ENCODE results near the gene CTIF. TPM values are rescaled to one million over a fixed set of nuclear protein-coding genes. Genes with fewer than 3 reads are reported as not detected.

CTIF gene
- polyA plus RNA-seq, 1 of the 3 experiments (the other 2 are of a cell fraction): 47.2 TPM

GRCh38 chr18:48660346-48661228 lies 121.8 kb downstream of the CTIF start:
- DNase-seq: peak; percentile 65
- H3K36me3 ChIP-seq (replicated peaks in 1 of 2; ENCODE audit: control insufficient read depth in 1 of 2, insufficient read depth in 2 of 2, low read length in 1 of 2): peaks cover 4 to 5% of the 10 kb centered on the region in 2 experiments
- H3K4me1 ChIP-seq (ENCODE audit: control insufficient read depth in 1 of 2, insufficient read depth in 2 of 2, low read depth in 1 of 2, low read length in 1 of 2): peaks cover 34 to 41% of the 10 kb centered on the region in 2 experiments
- POLR2A ChIA-PET: no interaction called here
- peaks cover 80% of the 10 kb centered on the region for H3K79me2 ChIP-seq (ENCODE audit: insufficient read depth)
- H3K9me3 ChIP-seq: no peaks in the 10 kb centered on the region
- H3K4me3 ChIP-seq (ENCODE audit: low read depth in 2 of 2, low read length in 1 of 2): no peak overlapping the region
- 63% methylated on average over 7 of the region's 7 CpGs for WGBS (ENCODE audit: low lambda C conversion rate)
- no peaks in the 10 kb centered on the region for H3K9me2 ChIP-seq
- H3K27me3 ChIP-seq (ENCODE audit: insufficient read depth): no peaks in the 10 kb centered on the region
- CTCF ChIA-PET: interaction anchor here (0.7 to 12.2 kb wide), 6 partner anchors 23 to 702 kb away, joined by 3 to 174 read pairs (median 3); no protein-coding TSS in a partner anchor
- H2AFZ ChIP-seq (ENCODE audit: low read depth): no peak overlapping the region
- H3K27ac ChIP-seq (ENCODE audit: low read depth in 2 of 2, low read length in 1 of 2): peak overlapping the region; percentile 36 to 64; a peak in 3 of 4 replicates
- H3F3A ChIP-seq (replicated peaks; ENCODE audit: insufficient read depth): peaks cover 23% of the 10 kb centered on the region
- peaks cover 52% of the 10 kb centered on the region; the same call in 1 of the 2 replicates for H4K20me1 ChIP-seq (ENCODE audit: insufficient read depth)
- peak overlapping the region; percentile 64 for H3K4me2 ChIP-seq
- H3K9ac ChIP-seq: no peak overlapping the region
- TF ChIP-seq, protein P1, sequence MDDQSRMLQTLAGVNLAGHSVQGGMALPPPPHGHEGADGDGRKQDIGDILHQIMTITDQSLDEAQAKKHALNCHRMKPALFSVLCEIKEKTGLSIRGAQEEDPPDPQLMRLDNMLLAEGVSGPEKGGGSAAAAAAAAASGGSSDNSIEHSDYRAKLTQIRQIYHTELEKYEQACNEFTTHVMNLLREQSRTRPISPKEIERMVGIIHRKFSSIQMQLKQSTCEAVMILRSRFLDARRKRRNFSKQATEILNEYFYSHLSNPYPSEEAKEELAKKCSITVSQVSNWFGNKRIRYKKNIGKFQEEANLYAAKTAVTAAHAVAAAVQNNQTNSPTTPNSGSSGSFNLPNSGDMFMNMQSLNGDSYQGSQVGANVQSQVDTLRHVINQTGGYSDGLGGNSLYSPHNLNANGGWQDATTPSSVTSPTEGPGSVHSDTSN (IDR thresholded peaks at IDR 0.05): peak; percentile 95
- TF ChIP-seq SMC3 (IDR thresholded peaks at IDR 0.05; ENCODE audit: low read depth, low read length) (no peak), TEAD4 (IDR thresholded peaks at IDR 0.05; ENCODE audit: borderline replicate concordance, insufficient read depth) (peak; percentile 62; the same call in 1 of the 2 replicates), RXRA (IDR thresholded peaks at IDR 0.05; ENCODE audit: borderline replicate concordance, low read depth) (peak; percentile 95; the same call in 1 of the 2 replicates), MXI1 (IDR thresholded peaks at IDR 0.05; ENCODE audit: low read depth, low read length) (no peak), CHD2 (IDR thresholded peaks at IDR 0.05; ENCODE audit: low read length, partially characterized antibody) (no peak), RFX5 (IDR thresholded peaks at IDR 0.05; ENCODE audit: low read length) (no peak), FOXJ3 (CRISPR knock-in tag; IDR thresholded peaks at IDR 0.05) (no peak), NRF1 (IDR thresholded peaks at IDR 0.05; ENCODE audit: low read depth, low read length) (no peak), ELF1 (IDR thresholded peaks at IDR 0.05) (no peak), USF1 (IDR thresholded peaks at IDR 0.05; ENCODE audit: borderline replicate concordance, low read depth) (no peak), FOXM1 (IDR thresholded peaks at IDR 0.05; ENCODE audit: low read depth) (no peak), USF2 (IDR thresholded peaks at IDR 0.05; ENCODE audit: borderline replicate concordance, low read depth, low read length) (no peak), REST (IDR thresholded peaks at IDR 0.05; ENCODE audit: low read depth, low read length) (no peak), EP300 (IDR thresholded peaks at IDR 0.05; ENCODE audit: borderline replicate concordance in 1 of 2, low read depth in 1 of 2, low read length in 1 of 2) (peak; percentile 10 to 92; a peak in 3 of 4 replicates), MEF2A (IDR thresholded peaks at IDR 0.05; ENCODE audit: borderline replicate concordance, low read depth) (no peak), SIN3A (IDR thresholded peaks at IDR 0.05; ENCODE audit: borderline replicate concordance, low read depth, low read length) (0 out of 2 replicates have a peak, but pooled peaks have one; percentile 14), MAX (IDR thresholded peaks at IDR 0.05; ENCODE audit: low read depth) (0 out of 2 replicates have a peak, but pooled peaks have one; percentile 43), POLR2AphosphoS5 (IDR thresholded peaks at IDR 0.05; ENCODE audit: low read depth, low read length) (0 out of 2 replicates have a peak, but pooled peaks have one; percentile 32)
- TF ChIP-seq, protein P2, sequence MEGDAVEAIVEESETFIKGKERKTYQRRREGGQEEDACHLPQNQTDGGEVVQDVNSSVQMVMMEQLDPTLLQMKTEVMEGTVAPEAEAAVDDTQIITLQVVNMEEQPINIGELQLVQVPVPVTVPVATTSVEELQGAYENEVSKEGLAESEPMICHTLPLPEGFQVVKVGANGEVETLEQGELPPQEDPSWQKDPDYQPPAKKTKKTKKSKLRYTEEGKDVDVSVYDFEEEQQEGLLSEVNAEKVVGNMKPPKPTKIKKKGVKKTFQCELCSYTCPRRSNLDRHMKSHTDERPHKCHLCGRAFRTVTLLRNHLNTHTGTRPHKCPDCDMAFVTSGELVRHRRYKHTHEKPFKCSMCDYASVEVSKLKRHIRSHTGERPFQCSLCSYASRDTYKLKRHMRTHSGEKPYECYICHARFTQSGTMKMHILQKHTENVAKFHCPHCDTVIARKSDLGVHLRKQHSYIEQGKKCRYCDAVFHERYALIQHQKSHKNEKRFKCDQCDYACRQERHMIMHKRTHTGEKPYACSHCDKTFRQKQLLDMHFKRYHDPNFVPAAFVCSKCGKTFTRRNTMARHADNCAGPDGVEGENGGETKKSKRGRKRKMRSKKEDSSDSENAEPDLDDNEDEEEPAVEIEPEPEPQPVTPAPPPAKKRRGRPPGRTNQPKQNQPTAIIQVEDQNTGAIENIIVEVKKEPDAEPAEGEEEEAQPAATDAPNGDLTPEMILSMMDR (IDR thresholded peaks at IDR 0.05): no peak
- TF ChIP-seq, protein P3, sequence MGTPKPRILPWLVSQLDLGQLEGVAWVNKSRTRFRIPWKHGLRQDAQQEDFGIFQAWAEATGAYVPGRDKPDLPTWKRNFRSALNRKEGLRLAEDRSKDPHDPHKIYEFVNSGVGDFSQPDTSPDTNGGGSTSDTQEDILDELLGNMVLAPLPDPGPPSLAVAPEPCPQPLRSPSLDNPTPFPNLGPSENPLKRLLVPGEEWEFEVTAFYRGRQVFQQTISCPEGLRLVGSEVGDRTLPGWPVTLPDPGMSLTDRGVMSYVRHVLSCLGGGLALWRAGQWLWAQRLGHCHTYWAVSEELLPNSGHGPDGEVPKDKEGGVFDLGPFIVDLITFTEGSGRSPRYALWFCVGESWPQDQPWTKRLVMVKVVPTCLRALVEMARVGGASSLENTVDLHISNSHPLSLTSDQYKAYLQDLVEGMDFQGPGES (IDR thresholded peaks at IDR 0.05; ENCODE audit: low read depth, low read length): no peak

Data from SK-N-SH (cell line).